ENCODE results near the gene ABR.
"Not testable (repeated sequence)": the region's sequence is repeated elsewhere in the genome, so short reads cannot be mapped to it uniquely, and the experiment has no call there.

ABR gene

DNA sequence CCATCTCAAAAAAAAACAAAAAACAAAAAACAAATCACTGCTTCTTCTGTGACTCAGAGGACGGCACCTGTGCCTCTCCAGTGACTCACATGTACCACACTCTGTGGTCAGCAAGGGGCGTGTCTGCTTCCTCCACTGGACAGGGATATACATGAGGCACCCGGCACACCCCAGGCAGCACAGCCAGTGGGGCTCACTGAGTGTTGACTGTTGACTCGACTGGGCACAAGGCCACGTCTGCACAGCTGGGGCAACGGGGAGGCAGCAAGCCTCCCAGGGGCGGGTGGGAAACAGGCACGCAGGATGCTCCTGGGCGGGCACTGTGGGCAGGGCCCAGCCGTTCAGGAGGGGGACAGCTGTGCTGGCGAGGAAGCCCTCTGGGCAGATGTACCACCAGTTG, 118.8 kb downstream of the ABR start:
- DNase-seq: no peak

GRCh38 chr17:1059131-1059795, 120.5 kb downstream of the ABR start:
- no peak for DNase-seq

GRCh38 chr17:1058423-1059130, 121.2 kb downstream of the ABR start:
- DNase-seq: no peak

GRCh38 chr17:1056761-1057160, 123.0 kb downstream of the ABR start:
- DNase-seq: no peak

DNA sequence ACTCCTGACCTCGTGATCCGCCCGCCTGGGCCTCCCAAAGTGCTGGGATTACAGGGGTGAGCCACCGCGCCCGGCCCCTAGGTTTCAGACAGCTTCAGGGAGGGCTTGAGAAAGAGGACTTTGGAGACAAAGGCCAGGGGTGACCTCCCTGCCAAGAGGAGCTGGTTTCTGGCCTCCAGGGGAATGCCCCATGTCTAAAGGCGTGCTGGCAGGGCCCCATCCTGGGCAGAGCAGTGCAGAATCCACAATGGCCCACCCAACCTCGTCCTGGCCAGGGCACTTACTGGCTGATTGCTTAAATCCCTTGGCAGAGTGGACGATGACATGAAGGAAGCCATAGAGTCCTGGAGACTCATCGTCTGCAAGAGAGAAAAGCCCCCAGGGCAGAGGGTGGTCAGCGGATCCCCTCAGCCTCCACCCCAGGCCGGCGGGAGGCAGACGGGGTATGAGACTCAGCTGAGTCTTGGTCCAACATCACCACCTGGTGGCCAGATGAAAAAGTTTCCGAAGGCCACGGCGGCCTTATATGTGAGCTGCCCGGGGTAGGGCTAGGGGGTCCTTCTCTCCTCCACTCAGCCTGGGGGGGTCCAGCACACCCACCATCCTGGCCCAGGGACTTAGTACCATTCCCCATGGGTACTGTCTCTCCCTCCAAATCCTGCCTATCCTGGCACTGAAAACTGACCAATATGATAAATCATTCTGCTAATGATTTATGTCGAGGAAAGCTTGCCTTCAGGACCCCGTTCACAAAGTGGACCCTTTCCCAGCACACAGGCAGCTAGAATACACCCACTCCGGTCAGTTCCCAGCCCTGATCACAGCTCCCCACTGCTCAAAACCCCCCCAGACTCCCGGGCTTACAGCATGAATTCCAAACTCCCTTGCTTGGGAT, 123.8 kb downstream of the ABR start:
- DNase-seq: no peak

DNA sequence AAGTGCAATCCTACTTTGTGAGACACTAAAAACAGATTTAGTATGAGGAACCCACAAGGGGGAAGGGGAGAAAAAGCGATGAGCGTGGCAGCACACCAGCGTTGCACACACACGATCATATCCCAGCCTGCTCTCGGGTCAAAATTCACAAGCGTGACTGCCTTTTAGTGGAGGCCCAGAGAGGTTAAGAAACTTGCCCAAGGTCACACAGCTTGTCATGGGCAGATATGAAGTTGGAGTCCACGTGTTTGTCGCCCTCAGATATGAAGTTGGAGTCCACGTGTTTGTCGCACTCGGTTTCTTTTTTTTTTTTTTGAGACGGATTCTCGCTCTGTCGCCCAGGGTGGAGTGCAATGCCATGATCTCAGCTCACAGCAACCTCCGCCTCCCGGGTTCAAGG, 124.5 kb downstream of the ABR start:
- DNase-seq: no peak

- DNase-seq: no peak
Measured at GRCh38 chr17:1054656-1055055, 125.1 kb downstream of the ABR start.

DNA sequence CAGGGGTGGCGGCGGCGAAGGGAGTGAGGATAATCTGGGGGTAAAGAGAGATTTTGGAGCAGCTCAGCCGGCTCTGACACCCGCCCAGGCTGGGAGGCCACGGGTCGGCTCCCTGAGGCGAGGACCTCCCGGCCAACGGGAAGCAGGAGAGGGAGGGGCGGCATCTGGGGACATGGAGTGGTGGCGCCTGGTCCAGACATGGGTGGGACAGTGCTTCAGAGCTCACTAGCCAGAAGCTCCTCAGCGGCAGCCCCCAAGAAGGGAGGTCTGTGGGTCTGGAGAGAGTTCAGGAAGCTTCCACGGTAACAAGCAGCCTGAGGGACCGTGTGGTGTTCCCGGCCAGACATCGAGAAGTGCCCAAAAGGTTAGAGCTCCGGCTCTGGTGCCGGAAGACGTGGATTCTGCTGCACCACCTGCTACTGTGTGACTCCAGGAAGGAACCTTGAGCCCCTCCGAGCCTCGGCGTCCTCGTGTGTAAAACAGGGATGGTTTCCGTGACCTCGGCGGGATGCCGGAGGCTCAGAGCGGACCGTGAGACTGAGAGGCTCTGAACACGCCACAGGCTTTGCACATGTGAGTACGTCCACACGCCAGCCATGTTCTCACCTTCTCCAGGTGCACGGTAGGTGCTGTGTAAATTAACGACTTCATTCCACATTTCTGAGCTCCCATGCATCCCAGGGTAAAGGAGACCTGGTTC, 126.0 kb downstream of the ABR start:
- no peak for DNase-seq

GRCh38 chr17:1050996-1051925, 128.5 kb downstream of the ABR start:
- no peak for DNase-seq

- DNase-seq: no peak
Measured at GRCh38 chr17:1050246-1050995, 129.4 kb downstream of the ABR start.

- no peak for DNase-seq
Measured at GRCh38 chr17:1049446-1050225, 130.1 kb downstream of the ABR start.

GRCh38 chr17:1048516-1049115, 131.2 kb downstream of the ABR start:
- DNase-seq: not testable (repeated sequence)

GRCh38 chr17:1047879-1048470, 131.8 kb downstream of the ABR start:
- no peak for DNase-seq

- DNase-seq: no peak
Measured at GRCh38 chr17:1047177-1047878, 132.5 kb downstream of the ABR start.

- no peak for DNase-seq
Measured at GRCh38 chr17:1045456-1045855, 134.3 kb downstream of the ABR start.

DNA sequence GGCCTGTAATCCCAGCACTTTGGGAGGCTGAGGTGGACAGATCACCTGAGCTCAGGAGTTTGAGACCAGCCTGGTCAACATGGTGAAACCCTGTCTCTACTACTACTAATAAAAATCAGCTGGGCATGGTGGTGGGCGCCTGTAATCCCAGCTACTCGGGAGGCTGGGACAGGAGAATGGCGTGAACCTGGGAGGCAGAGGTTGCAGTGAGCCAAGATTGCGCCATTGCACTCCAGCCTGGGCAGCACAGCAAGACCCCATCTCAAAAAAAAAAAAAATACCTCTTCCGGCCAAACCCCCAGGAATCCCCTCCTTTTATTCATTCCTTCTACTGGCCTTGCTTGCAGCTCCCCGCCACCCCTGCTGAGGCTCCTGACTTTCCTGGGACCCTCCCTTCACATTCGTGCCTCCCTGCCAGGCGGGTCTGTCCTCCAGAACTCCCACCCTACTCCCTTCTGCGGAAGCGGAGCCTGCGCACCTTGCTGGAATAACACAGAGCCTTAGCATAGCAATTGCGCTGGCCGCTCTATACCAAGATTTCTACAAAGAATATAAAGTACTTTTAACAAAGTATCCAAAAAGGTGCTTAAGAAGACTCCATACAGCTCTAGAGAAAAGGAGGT, 135.3 kb downstream of the ABR start:
- not testable (repeated sequence) for DNase-seq

DNA sequence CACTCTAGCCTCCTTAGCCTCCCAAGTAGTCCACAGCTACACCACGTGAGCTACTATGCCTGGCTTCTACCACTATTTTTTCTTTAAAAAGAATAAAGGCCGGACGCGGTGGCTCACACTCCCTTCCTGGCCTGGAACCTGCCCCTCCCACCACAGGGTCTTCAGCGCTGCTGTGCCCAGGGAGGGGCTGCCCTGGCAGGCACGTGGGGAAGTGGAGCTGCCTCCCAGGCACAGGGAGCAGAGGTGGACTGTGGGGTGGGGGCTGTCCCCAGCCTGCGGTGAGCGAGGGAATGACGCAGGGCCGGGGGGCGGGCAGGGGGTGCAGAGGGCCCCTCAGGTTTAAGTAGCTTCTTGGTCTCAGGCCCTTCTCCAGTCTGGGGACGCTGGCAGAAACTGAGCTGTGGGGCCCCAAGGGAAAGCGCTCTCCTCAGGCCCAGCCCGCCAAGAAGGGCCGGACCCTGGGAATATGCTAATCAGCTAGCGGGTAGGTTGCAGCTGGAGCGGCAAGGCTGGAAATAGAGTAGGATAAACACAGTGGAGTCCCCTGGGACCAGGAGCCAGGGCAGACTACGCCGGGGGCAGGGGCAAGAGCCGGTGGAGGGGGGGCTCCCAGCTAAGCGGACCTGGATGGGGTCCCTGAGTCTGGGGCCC, 136.1 kb downstream of the ABR start:
- DNase-seq: no peak

GRCh38 chr17:1042486-1042885, 137.3 kb downstream of the ABR start:
- no peak for DNase-seq

Data from DMS153 (cell line).